GM19351 (cell line): ENCODE data around the gene CD48.
"Not testable (repeated sequence)": the region's sequence is repeated elsewhere in the genome, so short reads cannot be mapped to it uniquely, and the experiment has no call there.

Source experiments
- ATAC-seq: cut with Tn5 transposase; IDR thresholded peaks from one replicate; pipeline ENCODE4 v1.9.1; 2021; ENCODE audit warnings: mild to moderate bottlenecking, moderate library complexity; ENCODE audit not compliant: unreplicated experiment

Gene CD48

GRCh38 chr1:160658162-160658813 is 53.3 kb downstream of the CD48 start:
- no peak for ATAC-seq

GRCh38 chr1:160657250-160657781 is 54.3 kb downstream of the CD48 start:
- ATAC-seq = no peak

GRCh38 chr1:160656737-160657136 is 54.9 kb downstream of the CD48 start:
- no peak for ATAC-seq

GRCh38 chr1:160653620-160654016 is 58.0 kb downstream of the CD48 start:
- no peak for ATAC-seq

- ATAC-seq = no peak
Measured at GRCh38 chr1:160652924-160653619, 58.5 kb downstream of the CD48 start.

- ATAC-seq = not testable (repeated sequence)
Measured at GRCh38 chr1:160652065-160652641, 59.5 kb downstream of the CD48 start.

GRCh38 chr1:160651433-160652064 is 60.1 kb downstream of the CD48 start:
- ATAC-seq = no peak

GRCh38 chr1:160647329-160647720 is 64.3 kb downstream of the CD48 start:
- no peak for ATAC-seq

- ATAC-seq = peak; percentile 44
Measured at GRCh38 chr1:160646711-160647328, 64.8 kb downstream of the CD48 start, which contains the start of gene SLAMF1. Gene SLAMF1 (minus strand): TSS chr1:160647044. CDS start chr1:160646945, 99 bp downstream.

GRCh38 chr1:160646180-160646579 is 65.4 kb downstream of the CD48 start:
- ATAC-seq = no peak

- no peak for ATAC-seq
Measured at GRCh38 chr1:160645386-160646130, 66.1 kb downstream of the CD48 start.

- ATAC-seq = no peak
Measured at GRCh38 chr1:160644399-160644798, 67.2 kb downstream of the CD48 start.

- ATAC-seq = no peak
Measured at GRCh38 chr1:160643138-160643537, 68.5 kb downstream of the CD48 start.

- ATAC-seq = no peak
Measured at GRCh38 chr1:160642281-160642644, 69.4 kb downstream of the CD48 start.

- no peak for ATAC-seq
Measured at GRCh38 chr1:160641323-160642280, 70.0 kb downstream of the CD48 start.

- no peak for ATAC-seq
Measured at GRCh38 chr1:160640359-160641123, 71.1 kb downstream of the CD48 start.

- no peak for ATAC-seq
Measured at GRCh38 chr1:160639652-160640051, 72.0 kb downstream of the CD48 start.

GRCh38 chr1:160638926-160639325 is 72.7 kb downstream of the CD48 start:
- no peak for ATAC-seq

- ATAC-seq = no peak
Measured at GRCh38 chr1:160638540-160638857, 73.1 kb downstream of the CD48 start.
